ENCODE measurements around the gene EID2. TPM values are rescaled to one million over a fixed set of nuclear protein-coding genes. Genes with fewer than 3 reads are reported as not detected.

Gene EID2
- total and polyA plus RNA-seq, 10 of the 15 experiments (the other 5 are each of a cell fraction or from before 2014, with no cell fraction given) = 1.6 to 11.4 (median 7.0) TPM

- TF ChIP-seq HDAC6 (IDR thresholded peaks at IDR 0.05; ENCODE audit: unreplicated experiment) (peak; percentile 84), DPF2 (IDR thresholded peaks at IDR 0.05) (0 out of 2 replicates have a peak, but pooled peaks have one; percentile 61), ATF3 (IDR thresholded peaks at IDR 0.05; ENCODE audit: borderline replicate concordance, extremely low read depth, low read depth, low read length) (no peak), JUND (IDR thresholded peaks at IDR 0.05; ENCODE audit: low read depth, low read length) (no peak), ZNF687 (IDR thresholded peaks at IDR 0.05) (peak; percentile 76; the same call in 1 of the 2 replicates), POLR2A (IDR thresholded peaks at IDR 0.05; ENCODE audit: low read depth, low read length) (0 out of 2 replicates have a peak, but pooled peaks have one; percentile 35), IKZF1 (conservative IDR thresholded peaks at IDR 0.05) (peak; percentile 79), SIN3A (IDR thresholded peaks at IDR 0.05; ENCODE audit: low read depth, low read length) (0 out of 2 replicates have a peak, but pooled peaks have one; percentile 19), NRF1 (conservative IDR thresholded peaks at IDR 0.05; ENCODE audit: low read depth, low read length) (0 out of 2 replicates have a peak, but pooled peaks have one; percentile 24), EGR1 (IDR thresholded peaks at IDR 0.05; ENCODE audit: borderline replicate concordance in 1 of 2, low read depth in 2 of 2, low read length in 2 of 2) (0 out of 3 replicates have a peak, but pooled peaks of 1 of the 2 experiments have one; percentile 26), FOXM1 (IDR thresholded peaks at IDR 0.05; ENCODE audit: low read depth, low read length) (no peak)
- TF ChIP-seq, protein P1, sequence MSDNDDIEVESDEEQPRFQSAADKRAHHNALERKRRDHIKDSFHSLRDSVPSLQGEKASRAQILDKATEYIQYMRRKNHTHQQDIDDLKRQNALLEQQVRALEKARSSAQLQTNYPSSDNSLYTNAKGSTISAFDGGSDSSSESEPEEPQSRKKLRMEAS (IDR thresholded peaks at IDR 0.05; ENCODE audit: low read depth, low read length) = peak; percentile 62; the same call in 1 of the 2 replicates
Observed at GRCh38 chr19:39506944-39507714, 32.8 kb downstream of the EID2 start (continued).

Data from GM12878 (cell line).